Mononuclear cell (primary cell): ENCODE measurements around the gene PEAK1. TPM values are rescaled to one million over a fixed set of nuclear protein-coding genes. Genes with fewer than 3 reads are reported as not detected.

ENCODE experiments used
- H3K27me3 ChIP-seq: 2 replicates; pipeline ENCODE4 v1.6.0; 2011; ENCODE audit warnings: low read length, control low read depth; ENCODE audit not compliant: insufficient read depth
- H3K4me1 ChIP-seq: 2 replicates; pipeline ENCODE4 v1.5.1; 2011; ENCODE audit warnings: mild to moderate bottlenecking, low read length, control low read depth; ENCODE audit not compliant: insufficient read depth
- H3K4me3 ChIP-seq: 2 replicates; pipeline ENCODE4 v1.5.1; 2011; ENCODE audit warnings: mild to moderate bottlenecking, low read length, moderate library complexity
- H3K9me3 ChIP-seq: 2 replicates; pipeline ENCODE4 v1.5.1; 2011; ENCODE audit warnings: low read depth, mild to moderate bottlenecking, control low read depth, low read length
- total RNA-seq: library from RNA; depleted of rRNA; stranded (reverse); fragments of >200 nt; gene quantifications from one replicate; pipeline ENCODE4 v1.2.3, GENCODE V29; 2012

Gene PEAK1
- total RNA-seq, 1 donor, result 10.8 TPM

DNA sequence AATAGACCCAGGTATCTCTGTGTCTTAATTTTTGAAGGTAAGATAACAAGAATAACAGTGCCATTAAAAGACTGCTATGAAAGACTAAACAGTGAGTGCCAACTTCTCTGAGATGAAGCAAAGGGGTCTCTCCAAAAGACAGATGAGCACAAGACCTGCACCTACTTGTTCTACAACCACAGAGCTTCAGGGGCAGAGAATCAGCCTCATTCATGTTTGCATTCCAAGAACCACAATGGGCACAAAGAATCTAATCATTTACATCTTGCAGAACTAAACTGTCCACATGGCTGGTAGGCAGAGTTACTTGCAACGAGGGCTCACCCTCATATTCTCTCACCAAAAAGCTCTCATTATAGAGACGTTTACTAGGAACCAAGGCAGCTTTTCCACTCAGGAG lies 83.9 kb downstream of the PEAK1 start:
- no peaks in the 10 kb centered on the region for H3K4me1 ChIP-seq
- no peaks in the 10 kb centered on the region for H3K27me3 ChIP-seq
- no peak overlapping the region for H3K4me3 ChIP-seq
- H3K9me3 ChIP-seq, result no peaks in the 10 kb centered on the region

DNA sequence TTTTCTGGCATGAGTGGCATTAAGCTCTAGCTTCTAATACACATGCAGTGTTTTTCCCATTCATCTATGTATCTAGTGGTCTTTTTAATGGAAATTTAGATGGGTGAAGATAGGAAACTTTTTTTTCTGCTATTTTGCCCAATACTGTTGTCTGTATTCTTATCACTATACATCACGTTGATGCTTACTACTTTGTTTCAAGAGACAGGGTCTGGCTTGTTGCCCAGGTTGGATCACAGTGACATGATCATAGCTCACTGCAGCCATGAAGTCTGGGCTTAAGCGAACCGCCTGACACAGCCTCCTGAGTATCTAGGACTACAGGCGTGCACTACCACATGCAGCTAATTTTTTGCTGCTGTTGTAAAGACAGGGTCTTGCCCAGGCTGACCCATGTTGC lies 84.6 kb downstream of the PEAK1 start:
- no peaks in the 10 kb centered on the region for H3K4me1 ChIP-seq
- no peaks in the 10 kb centered on the region for H3K27me3 ChIP-seq
- H3K4me3 ChIP-seq, result no peak overlapping the region
- H3K9me3 ChIP-seq, result no peaks in the 10 kb centered on the region

DNA sequence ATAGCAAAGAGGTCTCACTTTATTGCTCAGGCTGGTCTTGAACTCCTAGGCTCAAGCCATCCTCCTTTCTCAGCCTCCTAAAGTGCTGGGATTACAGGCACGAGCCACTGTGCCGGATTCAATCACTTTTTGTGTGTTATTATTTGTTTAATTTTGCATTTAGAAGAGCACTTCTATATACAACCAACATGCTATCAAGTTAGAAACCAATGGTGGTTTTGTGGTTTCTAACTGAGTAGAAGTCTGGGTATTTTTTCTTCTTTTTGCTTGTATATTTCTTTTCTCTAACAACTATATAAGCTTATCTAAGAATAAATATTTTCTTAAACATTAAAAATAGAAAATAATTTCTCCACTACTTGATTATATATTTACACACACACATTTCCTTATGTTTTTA lies 86.7 kb downstream of the PEAK1 start:
- Histone ChIP-seq H3K4me1 (no peaks in the 10 kb centered on the region), H3K27me3 (no peaks in the 10 kb centered on the region), H3K9me3 (no peaks in the 10 kb centered on the region), H3K4me3 (no peak overlapping the region)

DNA sequence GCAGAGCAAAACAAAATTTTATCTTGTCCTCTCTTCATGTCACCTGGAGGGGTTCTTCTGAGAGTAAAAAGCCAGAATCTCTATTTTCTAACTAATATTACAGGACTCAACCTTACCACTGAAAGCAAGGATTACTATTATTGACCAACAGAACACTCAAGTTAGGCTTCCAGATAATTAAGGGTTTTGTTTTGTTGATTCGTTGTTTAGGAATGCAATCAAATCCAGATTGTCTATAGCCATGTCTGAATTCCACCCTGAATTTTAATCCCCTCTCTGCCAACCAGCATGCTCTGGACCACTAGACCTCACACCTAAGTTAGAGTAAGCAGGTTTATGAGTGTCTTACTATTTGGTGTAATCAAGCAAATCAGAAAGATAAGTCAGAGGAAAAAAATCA lies 90.7 kb downstream of the PEAK1 start:
- H3K27me3 ChIP-seq, result no peaks in the 10 kb centered on the region
- H3K9me3 ChIP-seq, result no peaks in the 10 kb centered on the region
- H3K4me1 ChIP-seq, result no peaks in the 10 kb centered on the region
- no peak overlapping the region for H3K4me3 ChIP-seq

DNA sequence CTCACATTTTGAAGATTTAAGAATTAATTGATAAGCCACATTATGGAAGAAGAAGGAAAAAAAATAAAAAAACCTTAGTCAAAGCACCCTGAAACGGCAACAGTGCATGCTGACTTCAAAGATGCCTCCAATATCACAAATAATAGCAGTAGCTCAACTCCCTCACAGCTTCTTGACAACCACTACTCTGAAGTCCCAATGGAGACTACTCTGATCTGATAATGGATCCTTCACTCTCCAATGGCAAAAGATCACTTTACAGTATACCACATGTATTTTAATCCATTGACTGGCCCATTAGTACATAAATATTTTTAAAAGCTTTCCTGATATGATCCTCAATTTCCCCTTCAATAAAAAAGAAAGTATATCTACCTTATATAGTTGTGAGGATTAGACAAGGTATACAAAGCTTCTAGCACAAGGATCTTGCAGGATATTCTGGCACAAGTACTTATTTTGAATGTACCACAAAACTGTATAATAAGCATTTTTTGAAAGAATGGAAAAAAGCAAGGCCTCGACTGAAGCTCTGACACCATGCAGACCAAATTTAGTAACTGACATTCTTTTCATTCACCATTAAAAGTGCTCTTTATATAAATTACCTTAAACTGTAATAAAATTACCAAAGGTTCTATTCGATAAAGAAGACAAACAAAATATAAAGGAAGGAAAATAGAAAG lies 91.9 kb downstream of the PEAK1 start:
- Histone ChIP-seq H3K9me3 (no peaks in the 10 kb centered on the region), H3K27me3 (no peaks in the 10 kb centered on the region), H3K4me1 (no peaks in the 10 kb centered on the region), H3K4me3 (no peak overlapping the region)

DNA sequence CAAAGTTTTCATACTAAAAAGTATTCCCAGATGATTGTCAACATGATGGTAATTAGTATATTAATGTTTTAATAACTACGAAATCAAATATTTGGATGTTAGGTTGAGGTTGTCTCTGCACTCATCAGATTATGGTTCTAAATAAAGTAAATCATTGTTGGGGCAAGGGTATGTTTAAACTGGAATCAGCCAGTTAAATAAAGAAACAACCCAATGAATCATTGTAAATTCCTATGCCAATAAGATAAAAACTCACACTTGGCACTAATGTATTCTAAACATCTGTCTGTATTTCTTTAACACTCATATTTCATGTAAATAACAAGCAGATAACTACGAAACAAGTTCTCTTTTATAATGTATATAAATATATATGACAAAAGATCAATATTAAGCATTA lies 92.7 kb downstream of the PEAK1 start:
- H3K4me3 ChIP-seq, result no peak overlapping the region
- no peaks in the 10 kb centered on the region for H3K27me3 ChIP-seq
- H3K4me1 ChIP-seq, result no peaks in the 10 kb centered on the region
- no peaks in the 10 kb centered on the region for H3K9me3 ChIP-seq

DNA sequence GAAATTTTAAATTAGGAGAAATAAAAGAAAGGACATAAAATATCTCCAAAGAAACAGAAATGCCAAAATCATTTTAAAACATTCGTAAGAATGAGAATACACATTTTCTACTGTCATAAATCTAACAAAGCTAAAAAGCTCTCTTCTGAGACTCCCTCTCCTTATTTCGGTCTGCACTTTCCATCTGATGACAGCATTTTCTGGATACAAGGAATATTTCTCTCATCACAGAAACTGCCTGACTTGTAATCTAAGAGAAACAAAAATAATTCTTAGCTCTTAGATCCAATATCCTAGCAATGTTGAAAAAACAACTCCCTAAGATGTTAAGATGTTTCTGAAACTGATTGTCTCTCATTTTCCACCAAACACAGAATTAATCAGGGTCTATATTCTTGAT lies 93.5 kb downstream of the PEAK1 start:
- Histone ChIP-seq H3K27me3 (no peaks in the 10 kb centered on the region), H3K4me1 (no peaks in the 10 kb centered on the region), H3K9me3 (no peaks in the 10 kb centered on the region), H3K4me3 (no peak overlapping the region)

DNA sequence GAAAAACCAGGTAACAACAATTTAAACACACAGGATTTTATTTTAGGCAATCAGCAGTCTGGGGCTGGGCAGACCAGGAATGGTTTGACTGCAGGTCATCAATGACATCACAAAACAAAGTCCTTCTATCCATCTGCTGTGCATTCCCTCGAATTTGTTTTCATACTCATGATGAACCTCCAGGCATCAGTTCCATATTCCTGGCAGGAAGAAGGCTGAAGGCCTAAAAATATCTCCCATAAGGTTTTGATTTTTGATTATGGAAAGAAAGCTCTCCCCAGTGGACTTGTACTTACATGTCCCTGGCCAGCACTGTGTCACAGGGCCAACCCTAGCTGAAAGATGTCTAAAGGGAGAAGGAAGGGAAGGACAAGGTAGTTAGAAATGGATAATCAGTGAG lies 107.4 kb downstream of the PEAK1 start:
- Histone ChIP-seq H3K4me1 (no peaks in the 10 kb centered on the region), H3K9me3 (no peaks in the 10 kb centered on the region), H3K4me3 (no peak overlapping the region), H3K27me3 (no peaks in the 10 kb centered on the region)

DNA sequence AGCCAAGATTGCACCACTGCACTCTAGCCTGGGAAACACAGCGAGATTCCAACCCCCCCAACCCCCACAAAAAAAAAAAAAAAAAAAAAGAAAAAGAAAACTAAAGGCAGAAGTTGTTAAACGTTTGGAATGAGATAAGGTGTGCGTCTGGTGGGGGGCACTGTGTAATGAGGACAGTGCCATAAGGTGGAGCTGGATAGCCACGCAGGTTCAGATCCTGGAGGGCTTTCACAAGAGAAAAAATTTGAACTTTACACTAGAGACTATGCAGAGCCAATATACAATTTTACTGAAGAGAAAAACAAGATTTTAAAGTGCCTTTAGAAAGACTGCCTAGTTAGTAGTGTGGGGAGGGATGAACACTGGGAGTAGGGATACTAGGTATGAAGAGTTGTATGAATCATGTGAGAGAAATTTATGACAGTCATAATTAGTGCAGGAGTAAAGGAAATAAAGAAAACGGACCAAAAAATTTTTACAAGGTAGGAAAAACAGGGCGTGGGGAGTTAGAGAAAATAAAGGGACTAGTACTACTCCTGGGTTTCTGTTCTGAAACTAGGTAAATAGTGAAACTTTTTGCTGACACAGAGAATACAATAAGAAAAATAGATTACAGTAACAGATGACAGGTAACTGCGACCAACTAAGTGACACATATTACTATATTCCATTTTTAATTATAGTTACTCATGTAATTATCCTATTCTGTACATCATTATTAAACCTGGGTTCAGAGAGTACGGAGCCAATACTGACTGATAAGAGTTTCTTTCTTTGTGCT lies 108.1 kb downstream of the PEAK1 start:
- Histone ChIP-seq H3K27me3 (no peaks in the 10 kb centered on the region), H3K9me3 (no peaks in the 10 kb centered on the region), H3K4me3 (no peak overlapping the region), H3K4me1 (no peaks in the 10 kb centered on the region)

DNA sequence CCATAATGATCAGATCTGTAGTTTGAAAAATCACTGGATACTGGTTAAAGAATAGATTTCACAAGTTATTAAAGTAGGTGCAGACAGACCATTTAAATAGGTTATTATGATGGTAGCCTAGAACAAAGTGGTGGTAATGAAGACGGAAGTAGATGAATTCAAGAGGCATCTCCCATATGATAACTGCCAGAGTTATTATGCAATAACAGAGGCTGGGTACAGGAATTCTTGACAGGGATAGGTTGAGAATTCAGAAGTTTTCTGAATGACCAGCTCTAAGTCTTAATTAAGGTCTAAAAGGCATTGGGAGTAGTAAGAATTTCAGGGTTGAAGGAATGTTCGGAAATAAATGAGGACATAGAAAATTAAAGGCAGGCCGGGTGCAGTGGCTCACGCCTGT lies 108.9 kb downstream of the PEAK1 start:
- no peak overlapping the region for H3K4me3 ChIP-seq
- no peaks in the 10 kb centered on the region for H3K4me1 ChIP-seq
- H3K27me3 ChIP-seq, result no peaks in the 10 kb centered on the region
- H3K9me3 ChIP-seq, result no peaks in the 10 kb centered on the region

DNA sequence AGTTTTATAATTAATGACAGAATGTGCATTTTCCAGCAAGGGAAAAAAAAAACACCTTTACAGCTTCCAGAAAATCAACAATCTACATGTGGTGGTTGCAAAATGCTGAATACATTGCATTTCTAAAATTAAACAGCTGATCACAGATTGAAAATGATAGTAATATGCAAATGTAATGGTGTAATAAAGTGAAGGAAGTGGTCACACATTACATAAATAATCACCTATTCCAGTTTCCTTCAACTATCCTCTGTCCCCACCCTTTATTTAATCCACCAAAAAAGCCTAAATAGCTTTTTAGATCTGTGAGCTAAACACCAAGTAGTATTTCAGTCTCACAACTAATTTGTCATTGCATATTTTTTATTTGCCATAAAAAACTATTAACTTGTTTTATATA lies 110.5 kb downstream of the PEAK1 start:
- Histone ChIP-seq H3K27me3 (no peaks in the 10 kb centered on the region), H3K4me3 (no peak overlapping the region), H3K4me1 (no peaks in the 10 kb centered on the region), H3K9me3 (no peaks in the 10 kb centered on the region)

DNA sequence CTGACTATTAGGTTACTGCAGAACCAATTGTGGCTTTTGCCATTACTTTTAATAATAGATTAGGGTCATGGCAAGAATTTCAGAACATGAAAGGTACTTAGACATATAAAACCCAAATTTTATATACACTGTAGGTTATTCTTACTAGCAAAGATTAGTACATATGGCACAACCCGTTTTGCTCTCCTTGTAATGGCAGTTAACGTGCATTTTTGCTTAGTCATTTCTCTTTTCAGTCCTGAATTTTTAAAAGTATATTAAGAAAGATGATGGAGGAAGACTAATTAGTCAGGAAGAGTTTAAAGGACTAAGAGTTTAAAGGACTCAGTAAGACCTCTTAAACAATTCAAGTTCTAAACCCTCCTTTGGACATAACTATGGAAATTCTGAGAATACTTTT lies 114.0 kb downstream of the PEAK1 start:
- no peaks in the 10 kb centered on the region for H3K9me3 ChIP-seq
- no peaks in the 10 kb centered on the region for H3K4me1 ChIP-seq
- no peak overlapping the region for H3K4me3 ChIP-seq
- no peaks in the 10 kb centered on the region for H3K27me3 ChIP-seq

DNA sequence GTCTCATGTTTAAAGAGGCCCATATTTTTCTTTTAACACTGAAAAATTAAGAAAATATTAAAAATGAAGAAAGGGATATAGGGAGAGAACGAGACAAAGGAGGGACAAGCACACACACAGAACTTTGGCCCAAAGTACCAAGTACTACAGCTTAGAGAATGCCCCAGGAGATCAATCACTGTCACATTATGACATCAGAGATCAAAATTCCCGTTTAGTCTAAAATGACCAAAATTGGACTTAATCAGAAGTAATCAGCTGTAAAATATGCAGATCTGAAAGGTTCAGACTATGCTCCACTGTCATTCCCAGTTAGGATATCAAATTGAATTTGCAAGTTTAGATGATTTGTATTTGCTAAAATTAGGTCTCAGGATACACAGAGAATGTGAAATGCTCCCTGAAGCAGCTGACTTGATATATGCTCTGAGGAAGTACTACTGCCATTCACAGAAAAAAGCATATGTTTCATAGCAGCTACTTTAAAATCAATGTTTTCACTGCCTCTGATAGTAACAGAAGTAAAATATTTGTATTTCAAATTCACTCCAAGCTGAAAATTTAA lies 123.0 kb downstream of the PEAK1 start:
- Histone ChIP-seq H3K9me3 (no peaks in the 10 kb centered on the region), H3K27me3 (no peaks in the 10 kb centered on the region), H3K4me1 (no peaks in the 10 kb centered on the region)

DNA sequence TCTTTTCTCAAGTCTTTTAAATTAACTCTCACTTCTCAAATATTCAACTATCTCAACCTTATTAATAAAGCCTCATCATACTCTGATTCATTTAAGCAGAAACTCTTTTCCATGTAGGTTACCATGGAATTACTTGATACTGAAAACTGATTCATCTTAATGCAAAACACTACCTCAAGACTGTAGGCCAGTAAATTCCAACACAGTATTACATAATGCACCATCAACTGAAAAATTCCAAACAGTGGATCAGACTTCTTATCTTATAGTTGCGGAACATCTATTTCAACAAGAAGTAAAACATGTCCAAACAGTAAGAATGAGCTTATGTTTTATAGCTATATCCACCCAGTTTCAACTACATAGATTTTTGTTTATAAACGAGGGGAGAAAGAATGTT lies 124.5 kb downstream of the PEAK1 start:
- Histone ChIP-seq H3K27me3 (no peaks in the 10 kb centered on the region), H3K4me3 (no peak overlapping the region), H3K4me1 (no peaks in the 10 kb centered on the region), H3K9me3 (no peaks in the 10 kb centered on the region)

More for the DNA sequence above, 123.0 kb downstream of the PEAK1 start:
- H3K4me3 ChIP-seq, result no peak overlapping the region

DNA sequence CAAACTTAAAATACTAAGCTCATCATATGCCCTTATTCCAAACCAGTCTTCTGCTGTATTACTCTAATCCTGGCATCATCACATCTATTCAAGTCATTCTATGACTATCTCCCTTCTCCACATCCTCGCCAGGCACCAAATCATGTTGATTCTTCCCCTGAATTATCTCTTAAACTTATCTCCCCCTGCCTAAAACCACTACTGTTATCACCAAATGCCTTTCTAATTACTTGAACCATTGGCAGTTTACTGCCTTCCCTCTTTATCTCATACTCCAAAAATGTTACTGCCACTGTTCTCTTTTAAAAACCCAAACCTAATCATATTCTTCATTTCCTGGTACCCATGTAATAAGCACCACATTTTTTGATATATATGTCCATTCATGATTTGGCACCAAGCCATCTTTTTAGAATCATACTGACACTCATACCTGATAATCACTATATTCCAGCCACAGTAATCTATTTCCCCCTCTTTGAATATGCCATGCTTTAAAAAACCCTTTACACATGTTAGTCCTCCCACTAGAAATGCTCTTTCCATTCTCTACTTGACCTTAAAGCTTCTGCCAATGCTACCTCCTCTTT lies 126.8 kb downstream of the PEAK1 start:
- Histone ChIP-seq H3K4me1 (no peaks in the 10 kb centered on the region), H3K4me3 (no peak overlapping the region), H3K27me3 (no peaks in the 10 kb centered on the region), H3K9me3 (no peaks in the 10 kb centered on the region)
